HG03558 (cell line): ENCODE data around the gene GLIS1.

ENCODE experiments used
- ATAC-seq: cut with Tn5 transposase; IDR thresholded peaks from one replicate; pipeline ENCODE4 v1.9.1; 2021; ENCODE audit warnings: moderate number of reproducible peaks; ENCODE audit not compliant: unreplicated experiment; ENCODE audit errors: extremely low read depth

GLIS1 gene

DNA sequence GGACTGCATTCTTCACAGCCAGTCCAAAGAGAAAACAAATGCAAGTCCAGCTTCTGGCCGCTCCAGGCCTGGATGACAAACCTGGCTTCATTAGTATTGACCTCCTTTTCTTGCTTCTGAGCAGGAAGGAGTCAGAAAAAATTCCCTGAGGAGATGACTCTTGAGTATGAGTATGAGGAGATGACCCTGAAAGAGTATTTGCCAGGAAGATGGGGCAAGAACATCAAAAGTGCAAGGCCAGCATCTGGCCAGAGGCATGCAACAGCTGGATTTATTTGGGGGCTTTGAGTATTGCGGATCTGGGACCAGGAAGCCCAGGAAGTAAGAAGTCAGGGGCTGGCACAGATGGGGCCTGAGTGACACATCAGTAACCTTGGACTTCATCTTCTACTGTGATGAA is 113.9 kb downstream of the GLIS1 start:
- no peak for ATAC-seq

DNA sequence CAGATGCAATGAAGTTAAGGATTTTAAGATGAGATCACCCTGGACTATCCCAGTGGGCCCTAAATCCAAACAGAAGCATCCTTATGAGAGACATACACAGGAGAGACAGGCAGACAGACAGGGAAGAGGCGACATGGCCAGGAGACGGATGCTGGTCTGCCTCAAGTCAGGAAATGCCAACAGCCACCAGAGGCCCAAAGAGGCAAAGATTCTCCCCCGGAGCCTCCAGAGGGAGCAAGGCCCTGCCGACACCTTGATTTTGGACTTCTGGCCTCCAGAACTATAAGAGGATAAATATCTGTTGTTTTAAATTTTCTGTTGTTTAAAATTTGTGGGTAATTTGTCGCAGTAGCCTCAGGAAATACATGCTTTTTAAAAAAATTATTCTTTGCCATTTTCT is 116.4 kb downstream of the GLIS1 start:
- ATAC-seq: no peak

DNA sequence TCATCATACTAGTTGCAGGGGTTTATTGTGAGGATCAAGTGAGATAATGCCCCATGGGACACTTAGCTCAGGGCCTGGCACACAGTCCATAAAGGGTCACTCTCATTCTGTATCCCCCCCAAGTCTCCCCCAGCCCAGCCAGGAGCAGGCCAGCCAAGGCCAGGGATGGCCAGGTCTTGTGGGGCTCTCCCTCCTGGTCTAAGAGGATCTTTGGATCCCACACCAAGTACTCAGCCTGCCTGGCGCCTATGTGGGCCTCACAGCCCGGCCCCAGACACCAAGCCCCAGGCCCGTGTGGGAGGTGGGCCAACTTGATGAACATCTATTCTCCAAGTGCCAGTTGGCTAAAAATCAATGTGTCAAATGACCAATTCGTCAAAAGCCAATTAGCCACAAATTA is 117.8 kb downstream of the GLIS1 start:
- no peak for ATAC-seq

DNA sequence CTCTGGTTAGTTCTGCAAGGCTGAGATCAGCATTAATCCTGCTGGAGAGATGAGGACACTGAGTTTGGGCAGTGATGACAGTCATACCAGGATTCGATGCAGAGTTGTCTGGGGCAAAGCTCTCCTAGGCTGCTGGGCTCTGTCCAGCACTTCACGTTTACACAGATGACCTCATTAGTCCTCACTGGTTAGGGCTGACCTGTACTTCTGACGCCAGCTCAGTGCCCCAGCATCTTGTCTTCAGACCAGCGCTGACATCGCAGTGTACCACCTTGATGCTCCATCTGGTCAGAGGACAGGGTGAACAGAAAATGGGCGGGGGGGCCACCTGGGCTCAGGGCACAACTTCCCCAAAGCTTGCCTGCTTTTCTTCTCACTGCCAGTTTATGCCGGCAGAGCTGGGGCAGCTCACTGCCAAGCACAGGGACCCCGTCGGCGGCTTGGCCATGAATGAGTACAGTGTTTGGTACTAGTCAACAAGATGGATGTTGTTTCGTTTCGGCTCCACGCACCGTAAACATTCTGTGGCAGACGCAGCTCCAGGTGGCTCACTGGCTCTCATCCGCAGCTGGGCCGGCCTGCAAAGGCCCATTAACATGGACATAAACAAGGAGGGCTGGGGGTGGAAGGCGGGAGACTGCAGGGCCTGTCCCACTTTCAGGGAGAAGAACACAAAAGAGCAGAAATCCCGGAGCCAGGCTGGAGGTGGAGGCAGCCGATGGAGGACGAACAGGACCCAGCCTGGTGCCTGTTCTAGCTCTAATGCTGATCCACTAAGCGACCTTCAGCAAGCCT is 118.7 kb downstream of the GLIS1 start:
- no peak for ATAC-seq

DNA sequence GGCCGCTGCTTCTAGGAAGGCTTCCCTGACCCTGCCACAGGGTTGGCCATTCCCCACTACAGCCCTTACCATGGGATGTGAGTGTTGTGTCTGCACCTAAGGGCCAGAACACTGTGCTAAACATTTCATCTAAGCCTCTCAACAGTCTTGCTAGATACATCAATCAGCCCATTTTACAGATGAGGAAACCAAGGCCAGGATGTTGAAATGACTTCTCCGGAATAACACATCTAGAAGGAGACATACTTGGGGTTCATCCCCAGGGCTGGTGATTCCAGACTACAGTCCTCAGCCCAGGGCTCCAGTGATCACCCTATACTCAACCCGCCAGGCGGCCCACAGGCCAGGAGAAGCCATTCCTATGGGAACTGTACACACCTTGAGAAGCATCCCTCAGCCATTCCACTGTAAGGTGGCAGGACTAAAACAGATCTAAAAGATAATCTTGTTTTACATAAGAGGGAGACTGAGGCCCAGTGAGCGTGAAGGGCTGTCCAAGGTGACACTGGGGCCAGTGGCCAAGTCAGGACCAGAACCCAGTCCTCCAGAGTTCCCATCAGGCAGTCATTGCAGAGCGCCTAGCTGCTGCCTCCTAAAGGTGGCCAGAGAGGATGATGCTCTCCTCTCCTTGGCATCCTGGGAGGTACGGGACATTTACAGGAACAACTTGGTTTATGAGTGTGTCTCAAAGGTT is 119.5 kb downstream of the GLIS1 start:
- no peak for ATAC-seq

DNA sequence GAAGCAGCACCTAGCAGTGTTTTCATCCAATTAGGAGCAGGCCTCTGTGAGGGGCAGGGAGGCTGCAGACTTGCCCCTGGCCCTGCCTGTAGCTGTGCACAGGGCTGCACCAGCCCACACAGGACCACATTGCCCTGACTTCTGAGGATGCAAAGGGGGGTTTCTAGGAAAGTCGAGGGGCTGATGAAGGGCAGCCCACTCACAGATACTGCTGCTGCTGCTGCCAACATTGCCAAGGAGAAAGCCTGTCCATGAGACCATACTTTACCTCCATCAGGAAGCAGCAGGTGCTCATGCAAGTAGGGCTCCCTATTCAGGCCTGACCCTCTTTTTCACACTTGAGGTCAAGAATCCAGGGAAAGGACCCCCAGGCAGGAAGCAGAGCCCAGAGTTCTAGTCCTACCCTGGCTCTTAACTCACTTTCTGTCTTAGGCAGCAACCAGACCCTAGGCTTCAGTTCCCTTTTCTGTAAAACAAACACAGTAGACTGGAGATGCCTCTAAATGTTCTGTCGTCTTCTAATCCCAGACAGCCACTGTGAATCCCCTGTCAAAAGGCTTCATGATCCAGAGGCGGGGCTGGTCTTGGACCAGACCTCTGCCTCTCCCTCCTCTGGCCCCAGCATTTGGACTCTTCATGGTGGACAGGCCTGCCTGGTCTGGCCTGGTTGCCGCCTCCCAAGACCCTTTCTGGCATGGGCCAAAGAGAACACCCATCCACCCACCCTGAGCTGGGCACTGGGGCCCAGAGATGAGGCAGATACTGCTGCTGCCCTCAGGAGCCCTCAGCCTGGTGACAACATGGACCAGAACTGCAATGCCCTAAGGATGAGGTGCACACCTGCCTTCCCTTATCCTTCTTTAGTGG is 120.2 kb downstream of the GLIS1 start:
- ATAC-seq: no peak

DNA sequence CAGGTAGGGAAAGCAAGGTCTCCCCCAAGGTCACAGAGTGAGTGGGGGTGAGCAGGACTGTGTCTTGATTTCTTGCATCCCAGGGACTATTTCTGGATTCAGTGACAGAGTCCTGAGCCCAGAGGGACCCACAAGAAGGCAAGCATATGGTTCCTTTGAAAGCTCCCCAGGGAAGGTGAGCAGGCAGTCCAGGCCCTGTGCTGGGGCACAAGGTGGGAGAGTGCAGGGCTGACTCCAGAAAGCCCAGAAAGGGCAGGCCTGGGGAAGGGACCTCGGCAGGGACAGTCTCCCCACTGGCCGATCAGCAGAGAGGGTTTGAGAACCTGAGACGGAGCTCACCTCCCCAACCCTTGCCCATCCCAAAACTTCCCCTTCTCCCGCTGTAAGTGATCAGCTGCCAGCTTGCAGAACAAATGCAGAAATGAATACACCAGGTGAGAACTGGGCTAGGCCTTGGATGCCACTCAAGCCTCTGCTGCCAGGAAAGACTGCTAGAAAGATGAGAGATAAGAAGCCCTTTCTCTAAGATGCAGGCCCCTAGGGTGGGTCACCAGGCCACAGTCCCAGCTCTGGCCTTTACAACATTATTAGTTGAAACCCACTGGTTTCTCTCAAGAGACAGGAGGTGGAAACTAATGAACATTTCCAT is 121.0 kb downstream of the GLIS1 start:
- no peak for ATAC-seq

DNA sequence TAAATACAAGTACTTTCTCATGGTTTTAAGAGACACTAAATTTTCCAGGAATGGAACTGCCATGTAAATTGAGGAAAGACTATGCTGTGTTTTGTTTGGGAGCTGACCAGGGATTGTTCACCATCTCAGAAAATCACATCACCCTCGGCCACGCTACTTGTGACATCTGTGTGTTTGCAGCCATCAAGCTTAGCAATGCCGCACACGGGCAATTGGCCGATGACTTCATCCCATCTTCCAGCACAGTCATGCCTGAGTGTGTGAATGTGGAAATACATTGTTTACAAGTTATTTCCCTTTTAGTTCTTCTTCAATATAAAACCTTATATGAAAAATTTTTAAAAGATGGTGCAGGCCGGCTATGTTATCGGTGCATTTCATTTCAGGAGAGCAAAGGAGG is 121.6 kb downstream of the GLIS1 start:
- ATAC-seq: no peak

DNA sequence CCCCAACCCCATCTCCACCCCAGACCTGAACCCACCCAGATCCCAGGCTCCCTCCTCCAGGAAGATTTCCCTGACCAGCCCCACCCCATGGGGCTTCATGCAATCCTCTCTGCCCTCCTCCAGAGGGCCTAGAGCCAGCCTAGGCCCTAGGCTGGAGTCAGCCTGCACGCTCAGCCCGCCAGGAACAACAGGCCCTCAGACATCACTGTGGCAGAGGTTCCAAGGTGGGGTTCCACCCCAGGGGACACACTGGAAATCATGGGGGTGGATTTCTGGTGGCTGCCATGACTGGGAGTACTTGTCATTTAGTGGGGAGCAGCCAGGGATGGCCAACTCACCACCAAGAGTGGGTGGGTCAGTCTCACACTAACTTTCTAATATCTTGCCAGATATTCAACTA is 122.0 kb downstream of the GLIS1 start:
- no peak for ATAC-seq

DNA sequence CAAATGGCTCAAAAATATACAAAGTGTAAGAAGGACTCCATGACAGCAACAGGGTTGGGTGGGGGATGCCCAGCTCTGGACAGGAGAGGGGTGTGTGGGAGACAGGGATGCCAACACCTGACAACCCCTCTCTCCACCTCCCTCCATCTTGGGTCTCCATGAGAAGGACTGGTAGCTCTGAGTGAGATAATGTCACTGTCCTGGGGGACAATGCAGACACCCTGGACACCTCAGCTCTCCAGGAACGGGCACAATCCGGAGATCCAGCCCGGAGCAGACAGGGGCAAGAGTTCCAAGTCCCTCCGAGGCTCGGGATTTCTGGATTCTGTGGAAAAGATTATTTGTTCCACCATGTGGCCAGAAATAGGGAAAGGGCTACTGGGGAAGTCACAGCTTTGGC is 122.5 kb downstream of the GLIS1 start:
- ATAC-seq: no peak

DNA sequence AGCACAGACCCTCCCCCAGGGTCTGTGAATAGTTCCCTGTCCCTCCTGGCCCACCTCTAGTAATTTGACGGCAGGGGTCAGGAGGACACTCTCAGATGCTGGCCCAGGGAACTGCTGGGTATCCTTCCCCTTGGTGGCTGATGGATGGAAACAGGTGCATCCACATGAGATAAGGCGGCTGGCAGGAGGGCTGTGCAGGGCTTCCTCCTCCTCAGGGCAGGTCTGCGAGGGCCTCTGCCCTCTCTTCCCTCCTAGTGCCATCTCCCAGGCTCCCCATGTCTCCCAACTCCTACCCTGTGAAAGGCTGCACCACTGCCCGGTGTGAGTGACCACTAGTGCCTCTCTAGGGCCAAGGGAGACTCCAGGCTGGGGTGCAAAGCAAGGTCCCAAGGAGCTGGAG is 123.9 kb downstream of the GLIS1 start:
- ATAC-seq: no peak

DNA sequence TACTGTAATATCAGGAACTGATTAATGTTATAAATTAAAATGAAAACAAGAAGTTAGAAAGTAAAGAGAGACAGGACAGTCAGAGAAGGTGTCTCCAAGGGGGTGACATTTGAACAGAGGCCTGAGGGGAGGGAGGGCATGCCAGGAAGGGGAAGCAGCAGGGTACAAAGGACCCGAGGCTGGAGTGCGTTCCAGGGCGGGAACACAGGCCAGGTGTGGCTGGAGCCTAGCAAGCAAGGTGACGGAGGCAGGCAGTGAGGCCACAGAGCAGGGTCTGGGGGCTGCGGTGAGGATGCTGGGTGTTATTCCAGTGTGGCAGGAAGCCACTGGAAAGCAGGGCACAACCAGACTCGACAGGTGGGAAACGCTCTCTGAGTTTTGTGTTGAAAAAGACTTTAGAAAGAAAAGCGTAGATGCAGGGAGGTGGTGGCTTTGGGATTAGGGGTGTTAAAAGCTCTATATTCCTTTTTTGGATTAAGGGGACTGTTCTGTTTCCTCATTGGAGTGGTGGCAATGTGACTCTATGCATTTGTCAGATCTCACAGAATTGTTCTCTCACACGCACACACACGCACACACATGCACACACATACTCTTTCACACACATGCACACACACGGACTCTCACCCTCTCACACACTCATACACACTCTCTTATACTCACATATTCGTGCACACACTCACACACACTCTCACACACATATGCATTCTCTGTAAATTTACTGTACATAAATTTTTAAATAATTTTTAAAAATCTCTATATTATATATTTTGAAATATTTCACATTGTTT is 124.5 kb downstream of the GLIS1 start:
- ATAC-seq: no peak

DNA sequence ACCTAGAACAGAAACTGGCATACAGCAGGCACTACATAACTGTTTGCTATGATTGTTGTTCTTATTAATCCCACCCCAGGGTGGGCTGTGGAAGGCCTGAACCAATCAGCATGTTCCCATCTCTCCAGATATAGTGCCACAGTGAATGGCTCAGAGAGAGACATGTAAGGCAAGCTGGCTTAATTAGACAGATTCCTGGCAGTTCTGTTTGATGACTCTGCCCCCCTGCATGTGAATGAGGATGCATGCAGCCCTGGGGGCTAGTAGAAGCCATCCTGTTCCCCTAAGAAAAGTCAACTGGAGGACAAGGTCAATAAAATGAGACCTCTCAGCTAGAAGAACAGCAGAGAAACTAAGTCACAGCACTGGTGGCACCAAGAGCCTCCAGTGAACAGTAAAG is 130.3 kb downstream of the GLIS1 start:
- no peak for ATAC-seq

DNA sequence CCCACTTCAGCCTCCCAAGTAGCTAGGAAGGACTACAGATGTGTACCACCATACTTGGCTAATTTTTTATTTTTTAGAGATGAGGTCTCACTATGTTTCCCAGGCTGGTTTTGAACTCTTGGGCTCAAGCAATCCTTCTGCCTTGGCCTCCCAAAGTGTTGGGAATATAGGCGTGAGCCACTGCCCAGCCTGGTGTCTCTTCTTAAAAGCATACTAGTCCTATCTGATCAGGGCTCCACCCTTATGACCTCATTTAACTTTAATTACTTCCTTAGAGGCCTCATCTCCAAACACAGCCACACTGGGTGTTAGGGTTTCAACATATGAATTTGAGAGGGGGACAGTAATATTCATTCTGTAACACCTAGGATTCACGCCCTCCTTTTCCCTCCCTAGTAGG is 130.9 kb downstream of the GLIS1 start:
- ATAC-seq: no peak

DNA sequence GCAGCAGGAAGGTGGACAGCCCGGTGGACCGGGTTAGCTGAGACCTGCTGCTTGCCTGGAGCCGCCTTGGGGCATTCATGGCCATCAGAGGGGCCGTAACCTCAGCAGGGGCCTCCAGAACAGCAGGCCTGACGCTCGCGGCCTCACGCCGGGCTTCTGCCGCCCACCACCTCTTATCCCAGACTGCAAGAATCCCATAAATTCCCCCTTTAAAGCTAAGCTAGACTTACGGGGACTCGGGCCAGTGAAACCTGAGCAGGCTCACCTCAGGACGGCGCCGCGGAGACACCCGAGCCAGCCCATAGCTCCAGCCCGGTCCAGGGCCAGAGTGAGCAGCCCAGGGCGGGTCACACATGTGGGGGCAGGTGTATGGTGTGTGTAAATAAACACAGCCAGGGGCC is 132.3 kb downstream of the GLIS1 start:
- no peak for ATAC-seq

DNA sequence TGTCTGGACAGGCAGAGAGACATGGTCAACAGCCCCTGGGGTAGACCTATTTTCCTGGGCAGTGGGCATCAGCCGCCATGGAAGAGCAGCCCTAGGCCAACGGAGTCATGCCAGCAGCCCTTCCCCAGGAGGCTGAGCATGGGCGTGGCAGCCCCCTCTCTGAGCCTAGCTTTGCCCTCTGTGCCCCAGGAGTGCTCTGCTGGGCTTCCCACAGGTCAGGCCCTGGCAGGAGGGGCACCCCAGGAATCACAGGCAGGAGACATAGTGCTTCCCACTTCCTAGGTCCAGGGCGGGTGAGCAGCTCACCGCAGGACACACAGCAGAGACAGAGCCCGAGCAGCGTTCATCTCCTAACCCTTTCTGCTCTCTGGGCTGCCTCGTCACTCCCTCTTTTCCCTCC is 132.8 kb downstream of the GLIS1 start:
- ATAC-seq: no peak

DNA sequence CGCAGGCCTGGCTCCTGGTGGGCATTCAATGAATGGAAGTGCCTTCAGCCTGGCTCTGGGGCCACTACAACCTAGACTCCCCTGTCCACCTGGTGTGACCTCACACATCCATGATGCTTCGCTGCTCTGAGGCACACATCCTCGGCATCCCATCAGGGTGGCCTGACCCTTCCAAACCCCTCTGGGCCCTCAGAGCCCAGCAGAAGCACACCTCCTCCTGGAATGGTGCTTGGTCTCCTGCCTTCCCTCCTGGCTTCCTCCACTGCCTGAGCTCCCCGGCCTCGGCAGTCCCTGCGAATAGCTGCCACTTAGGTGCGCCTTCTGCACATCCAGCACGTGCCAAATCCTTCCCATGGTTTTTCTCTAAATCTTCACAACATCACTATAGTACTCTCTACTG is 133.8 kb downstream of the GLIS1 start:
- ATAC-seq: no peak

DNA sequence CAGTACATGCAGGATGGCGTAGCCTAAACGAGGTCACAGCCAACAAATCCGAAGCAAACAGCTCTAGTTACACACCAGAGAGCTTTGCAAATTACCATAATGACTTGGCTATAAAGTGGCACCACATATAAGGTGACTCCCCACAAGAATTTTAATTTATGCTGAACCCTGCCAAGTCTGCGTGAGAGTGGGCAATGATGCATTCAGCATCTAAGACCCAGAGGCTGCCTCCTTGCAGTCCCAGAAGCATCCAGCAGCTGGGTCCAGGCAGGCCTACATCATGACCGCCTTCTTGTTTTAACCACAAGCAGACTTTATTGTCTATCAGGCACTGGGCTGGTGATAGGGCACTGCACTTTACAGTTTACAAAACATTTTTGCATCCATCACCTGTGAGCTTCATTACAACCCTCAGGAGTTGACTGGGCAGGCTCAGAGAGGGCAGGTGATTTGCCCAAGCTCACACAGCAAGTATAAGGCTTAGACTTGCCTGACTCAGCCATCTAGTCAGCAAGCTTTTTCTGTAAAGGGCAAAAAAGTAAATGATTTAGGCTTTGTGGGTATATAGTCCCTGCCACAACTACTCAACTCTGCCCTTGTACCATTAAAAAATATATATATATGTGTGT is 134.6 kb downstream of the GLIS1 start:
- no peak for ATAC-seq

DNA sequence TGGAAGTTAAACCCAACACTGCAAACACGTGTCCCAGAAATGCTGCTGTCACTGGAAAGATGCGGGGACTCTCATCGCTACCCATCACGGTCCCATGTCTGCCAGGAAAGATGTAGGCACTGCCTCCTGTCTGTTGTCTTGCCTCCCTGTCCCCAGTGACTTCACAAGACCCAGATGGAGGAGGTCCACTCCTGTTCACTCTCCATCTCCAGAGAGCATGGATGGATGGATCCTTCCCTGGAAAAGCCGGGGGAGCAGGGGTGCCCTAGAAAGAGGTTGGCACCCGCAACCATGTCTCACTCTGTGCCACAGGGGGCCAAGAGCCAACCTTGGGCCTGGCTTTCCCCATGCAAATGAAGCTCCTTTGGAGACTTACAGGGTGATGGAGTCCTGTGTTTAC is 135.5 kb downstream of the GLIS1 start:
- no peak for ATAC-seq
